HTR-8/SVneo (cell line): ENCODE results near the gene CEP350.
"Not testable (repeated sequence)": the region's sequence is repeated elsewhere in the genome, so short reads cannot be mapped to it uniquely, and the experiment has no call there.

ENCODE experiments used
- DNase-seq: peaks from one replicate; pipeline ENCODE4 v3.0.0; 2011; ENCODE audit warnings: low spot score, mixed read lengths; ENCODE audit not compliant: insufficient read length
- FAIRE-seq: peaks from 2 replicates; lab custom pipeline; 2011; peaks lifted over from hg19 to GRCh38; lab: Jason Lieb, UNC

The CEP350 gene

DNA sequence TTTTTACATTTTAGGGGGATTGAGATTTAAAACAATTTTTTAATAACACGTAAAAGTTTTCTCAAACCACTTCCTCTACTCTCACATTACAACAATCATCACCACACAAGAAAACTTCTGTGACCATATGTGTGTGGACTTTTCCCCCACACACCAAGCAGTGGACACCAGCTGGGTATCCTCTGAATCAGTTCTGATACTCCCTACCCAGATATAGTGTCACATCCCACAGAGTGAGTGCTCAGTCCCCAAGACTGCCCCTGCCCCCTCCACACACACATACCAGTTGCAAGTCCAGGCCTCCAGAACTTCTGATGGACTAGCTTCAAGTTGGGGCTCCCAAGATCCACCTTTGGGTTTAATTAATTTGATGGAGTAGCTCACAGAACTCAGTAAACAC, 146.8 kb downstream of the CEP350 start:
- no peak for FAIRE-seq
- no peak for DNase-seq

DNA sequence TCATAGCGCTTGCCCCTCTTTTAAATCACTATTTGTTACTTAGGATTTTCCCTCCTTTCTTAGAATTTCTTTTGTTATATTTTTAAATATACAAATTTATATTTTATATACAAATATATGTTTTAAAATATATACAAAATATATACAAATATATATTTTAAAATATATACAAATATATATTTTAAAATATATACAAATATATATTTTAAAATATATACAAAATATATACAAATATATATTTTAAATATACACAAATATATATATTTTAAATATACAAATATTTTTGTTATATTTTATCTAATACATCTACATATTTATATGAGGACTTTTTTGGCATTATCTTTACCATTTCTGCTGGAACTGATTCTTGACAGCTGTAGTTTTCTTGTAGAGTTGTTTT, 149.2 kb downstream of the CEP350 start:
- DNase-seq (no peak), FAIRE-seq (no peak)

DNA sequence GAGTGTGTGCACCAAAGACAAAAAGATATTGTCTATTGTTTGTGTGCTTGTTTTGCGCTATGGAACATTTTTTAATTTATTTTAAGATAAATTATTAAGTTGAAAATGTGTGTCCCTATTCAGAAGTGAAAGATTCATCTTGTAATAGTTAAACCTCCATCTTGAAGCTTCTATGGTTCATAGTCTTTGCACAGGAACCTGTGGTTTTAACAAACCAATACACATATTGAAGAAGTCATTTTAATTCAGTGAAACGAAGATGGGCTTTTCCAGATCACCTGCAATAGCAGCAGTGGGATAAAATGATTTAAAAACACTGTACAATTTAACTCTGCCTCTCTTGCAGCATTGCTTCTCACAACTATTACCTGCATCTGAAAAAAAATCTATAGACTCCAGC, 157.5 kb downstream of the CEP350 start:
- no peak for DNase-seq
- no peak for FAIRE-seq

DNA sequence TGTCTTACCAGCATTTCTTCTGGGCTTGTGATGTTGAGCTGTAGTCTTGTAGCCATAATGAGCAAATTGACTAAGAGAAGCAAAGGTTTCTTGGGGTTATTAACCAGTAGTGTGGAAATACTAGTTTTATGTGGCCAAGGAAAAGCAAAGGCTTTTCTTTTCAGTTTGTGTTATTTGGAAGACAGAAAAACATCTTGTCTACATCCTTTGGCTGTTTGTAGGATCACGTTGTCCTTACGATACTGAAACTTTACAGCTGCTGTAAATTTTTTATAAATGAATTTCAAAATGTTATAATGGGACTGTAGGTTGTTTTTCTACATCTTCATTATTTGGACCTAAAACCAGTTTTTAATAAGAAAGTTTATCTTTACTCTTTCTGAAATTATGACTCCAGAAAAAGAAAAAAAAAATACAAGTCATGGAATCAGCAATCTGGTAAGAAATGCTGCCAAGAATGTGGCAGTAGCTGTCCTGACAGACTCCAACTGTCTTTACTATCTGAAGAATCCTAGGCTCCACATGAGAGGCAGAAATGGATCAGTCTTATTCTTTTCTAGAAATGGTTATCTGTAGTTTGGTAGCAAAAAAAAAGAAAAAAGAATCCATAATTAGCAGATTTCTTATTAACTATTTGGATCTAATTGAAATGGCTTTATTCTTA, 158.5 kb downstream of the CEP350 start:
- no peak for DNase-seq
- FAIRE-seq = no peak

DNA sequence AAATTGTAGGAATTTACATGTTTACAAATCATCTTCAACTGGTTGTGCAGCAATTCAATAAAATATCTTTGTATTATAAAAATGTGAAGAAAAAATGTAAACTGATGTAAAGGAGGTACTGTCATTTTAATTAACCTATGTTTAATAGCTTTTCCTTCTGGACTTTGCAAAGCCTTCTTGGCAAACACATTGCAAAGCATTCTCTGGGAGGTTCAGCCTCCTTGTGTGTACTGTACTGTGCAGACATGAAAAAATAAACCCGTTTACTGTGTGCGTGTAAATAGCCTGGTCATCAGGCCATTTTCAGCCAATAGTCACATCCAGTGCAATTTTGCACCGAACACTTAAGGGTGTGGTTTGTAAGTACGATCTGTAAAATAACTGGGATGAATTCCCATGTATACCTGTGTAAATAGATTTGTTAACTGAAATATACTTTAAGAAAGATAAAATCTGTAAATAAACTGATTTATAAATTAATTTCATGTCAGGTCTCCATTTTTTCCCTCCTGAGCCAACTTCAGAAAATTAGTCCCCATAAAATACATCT, 159.9 kb downstream of the CEP350 start:
- DNase-seq (no peak), FAIRE-seq (no peak)

DNA sequence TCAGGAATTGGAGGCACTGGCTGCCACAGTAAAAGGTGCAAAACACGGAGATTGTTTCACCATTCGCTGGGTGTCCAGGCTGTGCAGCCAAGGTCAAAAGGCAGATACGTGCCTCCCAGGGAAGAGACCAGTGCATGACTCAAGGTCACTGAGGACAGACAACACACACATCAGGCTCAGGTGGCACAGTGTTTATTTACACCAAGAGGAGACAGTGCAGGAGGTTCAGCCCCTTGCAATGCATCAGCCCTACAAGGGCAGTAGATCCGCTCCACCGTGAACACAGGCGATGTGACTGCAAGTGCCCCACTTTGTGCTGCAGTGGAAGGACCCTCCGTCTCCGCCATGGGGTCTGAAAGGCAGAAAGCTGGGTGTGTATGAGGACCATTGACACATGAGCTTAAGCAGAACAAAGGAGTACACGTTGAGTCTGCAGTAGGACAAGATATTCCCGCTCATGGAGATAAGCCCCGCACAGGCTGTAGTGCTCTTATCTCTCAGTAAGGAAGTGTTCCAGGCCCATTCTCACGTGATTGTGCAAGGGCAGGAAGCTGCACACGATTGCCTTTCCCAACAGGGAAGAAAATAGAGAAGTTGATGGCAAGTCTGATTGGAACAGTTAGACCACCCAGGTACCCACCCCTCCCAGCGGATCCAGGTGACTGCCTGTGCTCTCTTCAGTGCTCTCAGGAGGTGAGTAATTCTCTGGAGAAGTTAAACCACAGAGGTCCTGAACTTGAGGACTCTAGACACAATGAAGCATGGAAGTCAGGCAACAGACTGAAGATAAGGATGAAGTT, 162.6 kb downstream of the CEP350 start:
- DNase-seq (no peak), FAIRE-seq (peak; percentile 13)

DNA sequence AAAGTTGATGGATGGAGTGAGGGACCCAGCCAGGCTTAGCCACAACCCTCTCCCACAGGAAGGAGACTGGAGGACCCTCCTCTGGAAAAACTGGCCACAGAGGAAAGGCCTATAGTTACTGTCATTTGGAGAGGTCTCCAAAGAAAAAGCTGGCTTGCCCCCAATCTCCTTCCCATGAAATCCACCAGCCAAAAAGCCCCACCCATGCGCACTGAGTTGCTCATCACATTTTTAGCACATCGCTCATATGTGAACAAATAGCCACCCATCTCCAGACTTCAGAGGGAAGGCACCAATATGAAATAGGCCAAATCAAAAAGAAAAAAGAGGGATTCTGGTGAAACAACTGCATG, 163.1 kb downstream of the CEP350 start:
- no peak for FAIRE-seq
- DNase-seq = peak; percentile 32

DNA sequence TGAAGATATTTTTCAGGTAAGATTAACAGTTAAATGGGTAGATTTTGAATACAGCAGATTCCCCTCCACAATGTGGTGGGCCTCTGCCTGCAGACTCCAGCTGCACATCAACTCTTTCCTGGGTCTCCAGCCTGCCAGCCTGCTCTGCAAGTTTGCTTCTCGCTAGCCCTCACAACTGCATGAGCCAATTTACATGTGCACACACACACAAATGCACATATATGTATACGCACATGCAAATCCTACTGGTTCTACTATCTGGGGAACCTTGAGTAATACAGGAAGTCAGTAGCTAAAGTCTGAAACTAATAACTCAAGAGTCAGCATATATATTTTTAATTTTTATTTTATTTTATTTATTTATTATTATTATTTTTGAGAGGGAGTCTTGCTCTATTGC, 165.2 kb downstream of the CEP350 start:
- no peak for FAIRE-seq
- DNase-seq = no peak

DNA sequence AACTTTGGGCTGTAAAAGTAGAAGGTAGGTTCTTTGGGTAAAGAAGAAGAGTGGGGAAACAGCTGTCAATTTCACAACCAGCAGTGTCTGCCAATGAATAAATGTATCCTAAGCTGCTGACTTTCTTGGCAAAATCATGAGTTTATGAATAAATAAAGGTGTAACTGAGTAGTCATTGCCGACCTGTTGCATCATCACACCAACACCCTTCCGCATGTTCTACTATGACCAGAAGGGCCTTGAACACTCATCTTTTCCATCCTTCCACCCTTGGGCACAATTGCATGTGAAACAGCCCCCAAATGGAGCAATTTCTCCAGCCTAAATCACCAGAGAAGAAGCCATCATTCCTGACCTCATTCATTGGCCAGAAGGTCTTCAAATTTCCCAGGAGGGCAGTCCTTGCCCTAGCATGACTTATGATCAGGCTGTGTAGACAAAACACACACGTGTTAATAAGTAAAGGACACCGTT, 168.9 kb downstream of the CEP350 start:
- FAIRE-seq (no peak), DNase-seq (no peak)

DNA sequence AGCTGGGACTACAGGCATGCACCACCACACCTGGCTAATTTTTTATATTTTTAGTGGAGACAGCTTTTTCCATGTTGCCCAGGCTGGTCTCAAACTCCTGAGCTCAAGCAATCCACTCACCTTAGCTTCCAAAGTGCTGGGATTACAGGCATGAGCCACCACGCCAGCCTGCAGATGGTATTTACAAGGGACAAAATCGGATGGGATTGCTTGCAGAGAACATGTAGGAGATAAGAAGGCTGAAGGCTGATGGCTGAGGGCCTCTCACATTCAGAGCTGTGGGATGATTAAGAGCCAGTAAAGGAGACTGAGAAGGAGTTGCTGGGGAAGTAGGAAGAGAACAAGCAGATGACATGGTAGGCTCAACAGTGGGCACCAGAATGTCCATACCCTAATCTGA, 176.0 kb downstream of the CEP350 start:
- no peak for DNase-seq
- no peak for FAIRE-seq

DNA sequence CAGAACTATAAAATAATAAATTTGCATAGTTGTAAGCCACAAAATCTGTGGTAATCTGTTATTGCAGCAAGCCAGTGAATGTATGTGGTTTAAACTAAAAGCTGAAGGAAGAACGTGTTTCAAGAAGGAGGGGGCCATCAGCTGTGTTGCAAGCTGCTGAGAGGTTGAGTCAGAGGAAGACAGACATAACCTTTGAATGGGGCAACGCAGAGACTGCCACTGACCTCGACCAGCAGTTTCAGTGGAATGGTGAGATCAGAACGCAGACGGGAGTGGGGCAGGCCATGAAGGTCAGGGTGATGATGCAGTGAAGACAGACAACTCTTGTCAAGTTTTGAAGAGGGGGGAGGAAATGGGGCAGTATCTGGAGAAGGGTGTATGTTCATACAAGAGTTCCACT, 176.9 kb downstream of the CEP350 start:
- peak; percentile 41 for DNase-seq

DNA sequence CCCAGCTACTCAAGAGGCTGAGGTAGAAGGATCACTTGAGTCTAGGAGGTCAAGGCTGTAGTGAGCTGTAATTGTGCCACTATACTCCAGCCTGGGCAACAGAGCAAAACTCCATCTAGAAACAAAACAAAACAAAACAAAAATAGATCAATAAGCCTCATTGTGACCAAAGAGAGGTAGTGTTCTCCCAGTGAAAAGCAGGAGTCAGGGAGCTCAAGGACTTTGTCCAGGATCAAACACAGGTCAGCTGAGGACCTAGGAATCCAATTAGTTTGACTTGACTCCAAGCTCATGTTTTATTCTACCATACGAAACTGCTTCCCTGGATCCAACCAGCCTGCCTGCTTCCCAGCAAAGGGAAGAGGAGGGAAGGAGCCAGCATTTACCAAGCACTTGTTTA, 178.6 kb downstream of the CEP350 start:
- DNase-seq (no peak), FAIRE-seq (no peak)

More for the DNA sequence above, 176.9 kb downstream of the CEP350 start:
- peak; percentile 76 for FAIRE-seq

DNA sequence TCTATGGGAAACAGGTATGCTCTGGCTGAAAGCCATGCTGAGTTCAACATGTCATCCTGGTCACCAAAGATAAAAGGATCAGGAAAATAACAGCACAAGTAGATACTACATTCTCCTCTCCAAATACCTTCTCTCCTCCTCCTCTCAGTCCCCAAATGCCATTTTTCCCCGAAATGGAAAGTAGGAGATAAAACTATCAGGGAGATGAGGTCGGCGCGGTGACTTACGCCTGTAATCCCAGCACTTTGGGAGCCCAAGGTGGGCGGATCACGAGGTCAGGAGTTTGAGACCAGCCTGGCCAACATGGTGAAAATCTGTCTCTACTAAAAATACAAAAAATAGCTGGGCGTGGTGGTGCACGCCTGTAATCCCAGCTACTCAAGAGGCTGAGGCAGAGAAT, 179.1 kb downstream of the CEP350 start:
- FAIRE-seq = not testable (repeated sequence)

DNA sequence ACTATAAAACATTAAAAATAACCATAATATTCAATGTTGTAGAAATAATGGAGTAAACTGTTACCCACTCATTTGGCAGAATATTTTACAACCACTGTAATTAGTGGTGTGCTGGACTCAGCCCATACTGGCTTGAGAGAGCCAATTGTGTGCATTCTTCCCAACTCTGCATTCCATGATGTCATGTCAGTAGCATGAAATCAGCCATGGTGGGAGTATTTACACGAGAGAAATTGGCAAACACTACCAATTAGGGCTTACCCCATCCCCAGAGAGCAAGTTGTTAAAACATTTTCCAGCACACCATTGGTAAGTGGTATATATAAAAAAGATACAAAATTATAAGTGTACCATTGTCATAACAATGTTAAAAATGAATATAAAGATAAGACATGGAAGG, 180.9 kb downstream of the CEP350 start:
- FAIRE-seq = no peak
- no peak for DNase-seq

More for the DNA sequence above, 179.1 kb downstream of the CEP350 start:
- not testable (repeated sequence) for DNase-seq

DNA sequence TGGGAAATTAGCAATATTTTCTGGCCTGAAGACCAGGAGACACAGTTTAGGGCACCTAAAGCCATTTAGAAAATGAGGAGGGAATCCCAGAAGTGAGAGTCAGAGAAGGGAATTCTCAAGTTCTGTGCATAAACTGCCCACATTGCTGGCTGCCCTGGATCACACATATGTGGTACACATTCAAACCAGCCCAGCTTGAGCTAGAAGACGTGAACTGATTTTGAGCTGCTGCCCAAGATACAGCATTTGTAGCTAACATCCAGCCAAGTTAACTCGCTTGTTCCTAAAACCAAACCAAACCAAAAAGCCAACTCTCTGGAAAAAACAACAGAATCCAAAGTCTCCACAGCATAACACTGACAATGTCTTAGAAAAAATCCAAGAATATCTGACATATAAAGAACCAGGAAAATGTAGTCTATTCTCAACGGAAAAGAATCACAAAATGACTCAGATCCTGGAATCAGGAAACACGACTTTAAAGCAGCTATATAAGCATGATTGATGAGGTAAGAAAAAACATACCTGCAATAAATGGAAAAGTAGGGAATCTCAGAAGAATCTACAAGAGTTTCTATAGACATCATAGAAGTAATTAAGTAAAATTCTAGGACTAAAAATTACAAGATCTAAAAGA, 181.8 kb downstream of the CEP350 start:
- FAIRE-seq (no peak), DNase-seq (no peak)

DNA sequence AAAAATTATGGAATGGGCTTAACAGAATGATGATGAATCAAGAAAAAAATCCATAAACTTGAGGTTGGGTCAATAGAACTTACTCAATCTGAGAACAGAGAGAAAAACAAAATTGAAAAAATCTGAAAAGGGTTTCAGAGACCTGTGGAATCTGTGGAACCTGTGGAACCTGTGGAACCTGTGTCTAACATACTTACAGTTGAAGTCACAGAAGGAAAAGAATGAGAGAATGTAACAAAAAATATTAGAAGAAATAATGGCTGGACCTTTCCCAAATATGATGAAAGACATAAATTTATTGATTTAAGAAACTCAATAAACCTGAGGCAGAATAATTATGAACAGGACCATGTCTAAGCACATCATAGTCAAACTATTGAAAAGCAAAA, 182.4 kb downstream of the CEP350 start:
- no peak for DNase-seq
- no peak for FAIRE-seq

DNA sequence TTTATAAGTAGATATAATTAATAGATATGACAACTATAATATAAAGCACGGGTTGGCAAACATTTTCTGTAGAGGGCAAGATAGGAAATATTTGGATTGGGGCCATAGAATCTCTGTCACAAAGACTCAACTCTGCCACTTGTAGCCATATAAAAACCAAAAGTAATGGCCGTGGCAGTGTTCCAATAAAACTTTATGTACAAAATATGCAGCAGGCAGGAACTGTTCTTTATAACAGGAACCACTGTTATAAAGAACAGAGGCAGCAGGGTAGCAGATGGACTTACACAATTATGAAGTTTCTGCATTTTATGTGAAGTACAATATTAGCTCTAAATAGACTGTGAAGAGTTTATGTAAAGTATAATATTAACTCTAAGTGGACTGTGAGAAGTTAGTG, 183.2 kb downstream of the CEP350 start:
- no peak for DNase-seq
- no peak for FAIRE-seq

DNA sequence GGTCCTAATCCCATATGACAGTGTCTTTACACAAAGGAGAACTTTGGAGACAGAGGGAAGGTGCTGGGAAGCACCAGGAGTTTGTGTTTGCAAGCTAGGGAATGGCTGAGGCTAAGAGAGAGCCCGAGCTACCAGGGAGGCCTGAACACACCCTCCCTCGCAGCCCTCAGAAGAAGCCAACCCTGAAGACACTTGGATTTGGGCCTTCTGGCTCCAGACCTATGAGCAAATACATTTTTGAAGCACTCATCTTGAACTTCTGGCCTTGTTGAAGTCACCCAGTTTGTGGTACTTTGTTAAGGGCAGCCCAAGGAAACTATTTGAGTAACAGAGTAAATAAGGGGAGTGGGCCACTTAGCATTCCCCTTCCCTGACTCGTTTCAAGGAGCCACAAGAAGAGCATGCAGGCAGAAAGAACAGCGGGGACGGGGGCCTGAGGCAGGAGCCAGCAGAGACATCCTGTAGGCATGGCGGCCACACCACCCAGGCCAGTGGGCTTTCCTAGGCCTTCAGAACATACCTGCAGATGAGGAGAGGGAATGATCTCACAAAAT, 186.8 kb downstream of the CEP350 start:
- no peak for FAIRE-seq

DNA sequence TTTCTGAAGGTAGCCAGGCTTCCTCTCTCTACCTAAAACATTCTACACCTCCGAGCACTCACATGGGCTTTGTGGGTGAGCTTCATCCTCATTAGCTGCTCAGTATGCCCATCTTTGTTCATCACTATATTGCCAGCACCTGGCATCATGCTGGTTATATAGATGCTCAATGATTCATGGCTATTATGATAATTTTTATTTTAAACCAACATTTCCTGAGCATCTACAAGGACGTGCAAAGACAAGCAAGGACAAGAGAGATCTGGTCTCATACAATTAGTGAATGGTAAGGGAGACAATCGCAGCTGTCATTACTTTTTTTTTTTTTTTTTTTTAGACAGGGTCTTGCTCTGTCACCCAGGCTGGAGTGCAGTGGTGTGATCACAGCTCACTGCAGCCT, 188.7 kb downstream of the CEP350 start:
- DNase-seq = no peak
- no peak for FAIRE-seq

More for the DNA sequence above, 186.8 kb downstream of the CEP350 start:
- no peak for DNase-seq

DNA sequence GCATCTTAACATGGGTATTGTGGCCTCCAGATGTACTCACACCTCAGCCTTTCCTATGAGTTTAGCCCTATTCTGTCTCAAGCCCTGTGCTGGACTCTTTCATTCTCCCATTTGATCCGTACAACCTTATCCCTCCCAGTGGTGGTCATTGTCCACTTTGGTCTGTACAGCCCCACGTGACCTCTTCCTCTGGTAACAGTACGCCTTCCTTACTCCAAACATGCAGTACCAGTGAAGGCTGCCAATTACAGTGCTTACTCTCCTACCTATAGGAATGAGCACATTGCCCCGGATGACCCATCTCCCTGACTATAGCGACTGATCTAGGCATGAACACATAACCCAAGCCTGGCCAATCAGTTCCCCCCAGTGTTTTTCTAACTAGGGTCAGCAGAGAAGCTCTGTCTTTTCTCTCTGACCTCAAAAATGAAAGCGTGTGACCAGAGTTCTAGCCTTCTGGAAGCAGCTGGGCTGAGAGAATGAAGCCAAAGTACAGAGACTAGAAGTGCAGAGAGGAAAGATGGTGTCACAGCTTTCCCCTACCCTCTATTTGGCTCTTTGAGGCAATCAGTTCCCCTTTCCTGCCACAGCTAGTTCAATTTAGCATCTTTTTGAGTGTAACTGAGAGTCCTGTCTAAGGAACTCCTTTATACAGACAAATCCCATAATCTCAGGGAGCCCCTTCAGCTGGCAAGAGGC, 190.2 kb downstream of the CEP350 start:
- FAIRE-seq = no peak
- DNase-seq = no peak
